HG03575 (cell line): ENCODE results near the gene DUS1L.
A peak's percentile ranks its signal among the peaks of the same experiment; 100 is the strongest.

ENCODE experiments used
- ATAC-seq: cut with Tn5 transposase; IDR thresholded peaks from one replicate; pipeline ENCODE4 v1.9.1; 2021; ENCODE audit not compliant: unreplicated experiment, insufficient number of reproducible peaks, low FRiP score; ENCODE audit errors: extremely low read depth

Gene DUS1L

DNA sequence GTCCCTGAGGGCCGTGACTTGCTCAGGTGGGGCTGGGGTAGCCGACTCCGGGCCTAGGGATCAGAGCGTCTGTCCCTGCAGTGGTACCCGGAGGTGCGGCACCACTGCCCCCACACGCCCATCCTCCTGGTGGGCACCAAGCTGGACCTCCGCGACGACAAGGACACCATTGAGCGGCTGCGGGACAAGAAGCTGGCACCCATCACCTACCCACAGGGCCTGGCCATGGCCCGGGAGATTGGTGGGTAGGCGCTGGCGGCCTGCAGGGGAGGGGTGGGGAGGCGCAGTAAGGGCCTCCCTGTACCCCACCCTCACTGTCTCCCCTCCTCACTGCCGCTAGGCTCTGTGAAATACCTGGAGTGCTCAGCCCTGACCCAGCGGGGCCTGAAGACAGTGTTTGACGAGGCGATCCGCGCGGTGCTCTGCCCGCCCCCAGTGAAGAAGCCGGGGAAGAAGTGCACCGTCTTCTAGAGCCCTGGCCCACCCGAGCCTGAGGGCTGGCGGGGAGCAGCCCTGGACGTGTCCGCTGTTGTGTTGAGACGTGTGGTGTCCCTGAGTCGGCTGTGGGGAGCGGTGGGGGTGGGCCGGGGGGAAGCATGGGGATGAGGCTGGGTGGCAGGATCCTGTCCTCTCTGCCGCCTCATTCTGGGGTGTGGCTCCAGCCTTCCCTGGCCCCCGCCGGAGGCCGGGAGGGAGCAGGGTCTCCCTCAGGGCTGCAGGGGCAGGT is 32.1 kb downstream of the DUS1L start:
- ATAC-seq, result no peak

DNA sequence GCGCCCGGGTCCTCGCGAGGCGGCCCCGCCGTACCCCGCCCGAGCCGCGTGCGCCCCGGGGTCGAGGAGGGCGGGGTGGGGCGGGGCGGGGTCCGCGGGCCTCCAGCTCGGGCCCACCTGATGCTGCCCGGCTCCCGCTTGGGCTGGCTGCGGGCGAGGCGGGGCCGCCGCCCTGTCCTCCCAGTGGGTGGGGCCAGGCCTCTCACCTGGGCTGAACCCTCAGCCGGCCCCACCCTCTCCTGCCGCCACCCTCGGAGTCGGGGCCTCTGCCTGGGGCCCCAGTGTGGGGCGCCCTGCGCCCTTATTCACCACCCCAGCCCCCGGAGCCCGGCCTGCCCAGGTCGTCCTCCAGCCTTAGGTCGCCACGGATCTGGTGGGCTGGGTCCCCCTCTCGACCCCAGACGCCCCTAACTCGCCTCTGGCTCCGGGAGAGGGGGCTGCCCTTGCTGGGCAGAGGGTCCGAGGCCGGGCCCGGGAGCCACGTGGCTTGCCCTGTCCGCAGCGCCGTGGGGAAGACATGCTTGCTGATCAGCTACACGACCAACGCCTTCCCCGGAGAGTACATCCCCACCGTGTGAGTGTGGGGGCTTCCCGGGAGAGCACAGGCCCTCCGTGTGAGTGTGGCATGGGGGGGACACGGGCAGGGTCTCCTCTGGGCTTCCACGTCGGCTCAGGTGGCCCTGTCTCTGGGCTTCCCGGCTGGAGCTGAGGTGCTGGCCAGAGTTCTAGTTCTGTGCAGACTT is 33.5 kb downstream of the DUS1L start:
- ATAC-seq, result no peak

DNA sequence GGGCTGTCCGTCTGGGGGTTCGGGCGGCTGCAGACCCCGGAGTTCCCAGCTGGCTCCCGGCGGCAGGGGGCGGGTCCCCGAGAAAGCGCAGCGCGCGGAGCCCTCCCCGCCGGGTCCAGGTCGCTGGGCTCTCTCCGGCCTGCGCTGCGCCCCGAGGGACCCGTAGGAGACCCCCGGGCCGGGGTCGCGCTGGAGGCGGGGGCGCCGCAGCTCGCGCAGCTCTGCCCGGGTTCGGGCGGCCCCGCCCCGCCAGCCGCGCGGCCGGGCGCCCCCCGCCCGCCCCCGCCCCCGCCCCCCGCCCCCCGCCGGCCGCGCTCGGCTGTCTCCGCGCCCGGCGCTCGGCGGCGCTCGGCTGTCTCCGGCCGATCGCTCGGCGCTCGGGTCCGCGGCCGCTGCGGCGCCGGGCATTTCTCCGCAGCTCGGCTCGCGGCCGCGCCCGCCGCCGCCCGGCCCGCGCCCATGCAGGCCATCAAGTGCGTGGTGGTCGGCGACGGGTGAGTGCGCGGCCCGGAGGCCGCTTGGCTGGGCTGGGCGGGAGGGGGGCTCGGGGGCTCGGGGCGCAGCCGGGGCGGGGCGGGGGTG is 34.2 kb downstream of the DUS1L start, which contains the start of gene RAC3:
Gene RAC3 (plus strand): TSS at position 376 of the 582 bp plus-strand sequence. CDS start 84 bp downstream, at position 460.
- no peak for ATAC-seq

DNA sequence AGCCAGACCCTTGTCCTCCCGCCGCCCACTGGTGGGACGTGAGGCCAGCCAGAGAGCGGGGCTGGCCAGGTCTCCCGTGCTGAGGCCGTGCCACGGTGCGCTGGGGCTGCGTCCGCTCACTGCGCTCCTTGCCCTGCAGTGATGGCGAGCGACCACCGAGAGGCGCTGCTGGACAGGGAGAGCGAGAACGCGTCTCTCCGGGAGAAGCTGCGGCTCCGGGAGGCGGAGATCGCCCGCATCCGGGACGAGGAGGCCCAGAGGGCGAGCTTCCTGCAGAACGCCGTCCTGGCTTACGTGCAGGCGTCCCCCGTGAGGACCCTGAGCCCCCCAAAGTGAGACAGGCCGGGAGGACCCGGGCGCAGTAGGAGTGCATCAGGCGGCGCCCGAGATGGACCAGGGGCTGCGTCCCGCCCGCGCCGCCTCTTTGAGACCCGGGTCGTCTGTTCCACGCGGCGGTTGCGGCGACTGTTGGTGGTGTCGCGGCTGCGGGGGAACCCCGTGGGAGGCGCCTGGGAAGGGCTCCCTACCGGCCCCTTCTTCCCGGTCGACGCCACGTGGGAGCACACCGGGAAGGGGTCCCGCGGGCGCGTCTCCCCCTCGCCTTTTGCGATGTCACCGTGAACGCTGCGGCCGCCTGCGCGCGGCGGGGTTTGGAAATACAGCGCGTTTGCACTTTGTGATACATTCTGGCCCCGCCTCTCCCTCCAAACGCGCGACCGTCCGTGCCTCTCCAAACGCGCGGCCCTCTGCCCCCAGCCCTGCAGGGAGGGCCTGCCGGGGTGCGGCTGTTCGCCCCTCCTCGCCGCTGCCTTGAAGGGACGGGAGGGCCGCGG is 34.9 kb downstream of the DUS1L start:
- no peak for ATAC-seq

DNA sequence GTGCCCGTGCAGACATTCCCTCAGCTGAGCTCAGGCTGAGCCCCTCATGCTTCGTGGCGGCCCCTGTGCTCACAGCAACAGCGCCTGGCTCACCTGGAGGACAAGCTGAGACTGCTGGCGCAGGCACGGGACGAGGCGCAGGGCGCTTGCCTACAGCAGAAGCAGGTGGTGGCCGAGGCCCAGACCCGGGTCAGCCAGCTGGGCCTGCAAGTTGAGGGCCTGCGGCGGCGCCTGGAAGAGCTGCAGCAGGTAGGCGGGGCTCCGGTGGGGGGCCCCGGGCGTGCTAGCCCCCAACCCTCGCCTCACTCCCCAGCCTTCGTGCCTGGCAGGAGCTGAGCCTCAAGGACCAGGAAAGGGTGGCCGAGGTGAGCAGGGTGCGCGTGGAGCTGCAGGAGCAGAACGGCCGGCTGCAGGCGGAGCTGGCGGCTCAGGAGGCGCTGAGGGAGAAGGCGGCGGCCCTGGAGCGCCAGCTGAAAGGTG is 35.6 kb downstream of the DUS1L start:
- no peak for ATAC-seq

DNA sequence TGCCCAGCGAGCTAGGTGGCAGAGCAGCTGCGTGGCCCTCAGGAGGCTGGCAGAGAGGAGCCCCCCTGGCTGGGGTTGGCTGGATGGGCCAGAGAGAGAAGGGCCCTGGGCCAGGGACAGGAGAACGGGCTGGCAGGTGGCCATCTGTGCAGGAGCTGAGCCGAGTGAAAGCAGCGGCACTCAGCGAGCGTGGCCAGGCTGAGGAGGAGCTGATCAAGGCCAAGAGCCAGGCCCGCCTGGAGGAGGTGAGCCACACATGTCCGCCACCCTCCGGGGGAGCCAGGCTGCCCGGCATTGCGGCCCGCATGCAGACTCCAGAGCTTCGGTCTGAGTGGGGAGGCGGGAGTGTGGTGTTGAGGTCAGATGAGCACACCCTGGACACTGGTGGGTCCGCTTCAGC is 36.2 kb downstream of the DUS1L start:
- no peak for ATAC-seq

DNA sequence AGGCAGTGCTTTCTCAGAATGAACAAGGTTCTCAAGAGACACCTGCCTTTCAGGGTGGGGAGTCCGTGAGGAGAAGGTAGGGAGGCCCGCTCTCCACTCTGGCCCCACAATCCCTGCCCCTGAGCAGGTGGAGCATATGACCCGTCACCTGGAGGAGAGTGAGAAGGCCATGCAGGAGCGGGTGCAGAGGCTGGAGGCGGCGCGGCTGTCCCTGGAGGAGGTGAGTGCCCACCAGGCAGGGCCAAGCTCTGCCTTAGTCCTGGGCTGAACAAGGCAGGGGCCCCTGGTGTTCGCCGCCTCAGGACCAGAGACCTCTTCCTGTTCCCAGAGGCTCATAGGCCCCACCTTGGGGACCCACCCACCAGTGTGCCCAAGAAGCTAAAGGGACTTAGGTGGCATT is 36.6 kb downstream of the DUS1L start:
- no peak for ATAC-seq

DNA sequence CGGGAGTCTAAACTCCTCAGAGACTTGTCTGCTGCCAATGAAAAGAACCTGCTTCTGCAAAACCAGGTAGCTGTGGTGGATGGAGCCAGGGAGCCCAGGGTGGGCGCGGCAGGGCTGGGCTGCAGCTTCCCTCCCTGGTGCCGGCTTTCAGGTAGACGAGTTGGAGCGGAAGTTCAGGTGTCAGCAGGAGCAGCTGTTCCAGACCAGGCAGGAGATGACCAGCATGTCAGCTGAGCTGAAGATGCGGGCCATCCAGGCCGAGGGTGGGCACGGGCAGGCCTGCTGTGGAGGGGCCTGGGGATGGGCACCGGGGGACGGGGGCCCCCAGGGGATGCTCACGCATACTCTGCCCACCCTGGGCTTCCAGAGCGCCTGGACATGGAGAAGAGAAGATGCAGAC is 37.4 kb downstream of the DUS1L start:
- ATAC-seq, result no peak

DNA sequence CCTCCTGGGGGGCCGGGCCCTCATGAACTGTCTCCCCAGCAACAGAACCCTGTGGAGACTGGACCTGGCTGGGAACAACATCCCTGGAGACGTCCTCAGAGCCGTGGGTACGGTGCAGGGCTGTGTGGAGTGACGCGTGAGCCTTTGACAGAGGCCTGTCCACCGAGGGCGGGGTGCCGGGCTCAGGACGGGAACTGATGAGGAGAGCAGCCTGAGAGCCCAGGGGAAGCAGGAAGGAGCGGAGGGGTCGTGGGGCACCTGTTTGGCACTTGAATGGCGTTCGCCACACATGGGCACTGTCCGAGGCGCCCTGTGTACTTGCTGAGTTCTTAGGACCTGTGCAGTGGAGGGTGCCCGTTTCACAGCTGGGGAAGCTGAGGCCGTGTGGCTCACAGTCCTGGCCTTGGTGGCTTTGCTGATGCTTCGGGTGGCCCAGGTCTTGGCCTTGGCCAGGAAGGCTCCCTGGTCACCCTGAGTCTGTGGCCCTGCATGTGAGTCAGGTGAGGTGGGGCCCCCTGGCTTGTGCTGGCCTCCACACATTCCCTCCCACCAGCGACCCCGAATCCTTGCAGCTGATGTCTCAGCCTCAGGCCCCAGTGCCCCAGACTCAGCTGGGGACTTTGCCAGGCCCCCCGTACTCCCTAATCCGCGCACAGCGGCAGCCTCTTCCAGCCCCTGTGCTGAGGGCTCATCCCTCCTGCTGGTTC is 40.0 kb downstream of the DUS1L start:
- no peak for ATAC-seq

DNA sequence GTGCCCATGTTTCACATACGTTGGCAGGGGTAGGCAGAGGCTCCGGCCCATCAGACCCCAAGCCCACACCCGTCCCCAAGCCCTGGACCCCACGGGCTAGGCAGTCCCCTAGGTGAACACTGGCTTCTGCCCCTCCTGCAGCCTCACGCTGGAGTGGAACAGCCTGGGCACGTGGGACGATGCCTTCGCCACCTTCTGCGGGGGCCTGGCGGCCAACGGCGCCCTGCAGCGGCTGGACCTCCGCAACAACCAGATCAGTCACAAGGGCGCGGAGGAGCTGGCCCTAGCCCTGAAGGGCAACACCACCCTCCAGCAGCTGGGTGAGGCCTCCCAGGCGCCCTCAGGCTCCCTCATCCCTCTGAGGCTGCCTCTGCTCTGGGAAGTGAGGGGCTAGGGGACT is 40.7 kb downstream of the DUS1L start:
- ATAC-seq, result no peak

DNA sequence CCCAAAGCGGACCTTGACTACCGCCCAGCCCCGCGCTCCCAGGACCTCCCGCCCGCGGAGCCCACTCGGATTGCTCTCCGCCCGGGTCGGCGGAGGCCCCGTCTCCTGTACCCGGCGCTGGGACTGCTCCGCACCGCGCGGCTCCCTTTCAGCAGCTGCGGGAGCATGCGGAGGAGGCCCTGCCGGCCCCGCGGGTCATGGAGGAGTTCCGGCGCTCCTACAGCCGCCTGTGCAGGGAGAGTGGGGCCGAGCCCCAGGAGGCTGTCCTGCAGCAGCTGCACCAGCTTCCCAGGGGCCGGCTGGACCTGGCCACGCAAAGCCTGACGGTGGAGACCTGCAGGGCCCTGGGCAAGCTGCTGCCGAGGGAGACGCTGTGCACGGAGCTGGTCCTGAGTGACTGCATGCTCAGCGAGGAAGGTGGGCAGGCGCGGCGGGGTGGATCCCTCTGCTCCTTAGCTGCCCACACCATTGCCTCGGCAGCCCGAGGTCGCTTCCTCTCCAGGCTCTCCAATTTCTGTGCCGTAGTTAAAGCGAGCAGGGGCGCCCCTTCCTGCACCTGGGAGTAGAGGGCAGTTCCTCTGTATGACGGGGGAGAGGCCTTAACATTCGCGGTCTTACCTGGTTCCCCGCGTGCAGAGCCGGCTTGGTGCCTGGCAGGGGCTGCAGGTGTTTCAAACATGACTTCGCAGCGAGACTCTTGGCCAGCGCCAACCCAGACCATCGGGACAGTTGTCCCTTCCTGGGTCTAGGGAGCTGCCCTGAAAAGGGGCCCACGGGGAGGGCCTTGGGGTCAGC is 42.0 kb downstream of the DUS1L start:
- ATAC-seq, result no peak

DNA sequence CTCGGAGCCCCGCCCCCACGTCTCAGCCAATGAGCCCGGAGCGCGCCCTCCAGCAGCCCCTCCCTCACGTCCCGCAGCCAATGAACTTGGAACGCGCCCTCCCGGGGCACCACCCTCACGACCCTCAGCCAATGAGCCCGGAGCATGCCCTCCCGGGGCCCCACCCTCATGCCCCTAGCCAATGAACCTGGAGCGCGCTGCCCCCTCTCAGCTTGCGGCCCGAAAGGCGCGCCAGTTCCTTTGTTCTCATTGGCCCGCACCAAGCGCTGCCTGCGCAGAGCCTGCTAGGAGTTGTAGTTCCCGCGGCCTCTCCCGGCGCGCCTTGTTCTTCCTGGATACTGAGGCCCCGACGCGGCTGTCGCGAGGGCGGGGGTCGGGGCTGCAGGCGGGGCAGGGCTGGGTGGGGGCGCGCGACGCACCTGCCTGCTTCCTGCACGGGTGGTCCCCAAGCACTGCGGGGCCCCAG is 42.6 kb downstream of the DUS1L start, which contains the start of gene LRRC45:
Gene LRRC45 (plus strand): TSS at position 325 of the 466 bp plus-strand sequence. CDS start 339 bp downstream, outside the sequence.
- peak; percentile 74 for ATAC-seq

DNA sequence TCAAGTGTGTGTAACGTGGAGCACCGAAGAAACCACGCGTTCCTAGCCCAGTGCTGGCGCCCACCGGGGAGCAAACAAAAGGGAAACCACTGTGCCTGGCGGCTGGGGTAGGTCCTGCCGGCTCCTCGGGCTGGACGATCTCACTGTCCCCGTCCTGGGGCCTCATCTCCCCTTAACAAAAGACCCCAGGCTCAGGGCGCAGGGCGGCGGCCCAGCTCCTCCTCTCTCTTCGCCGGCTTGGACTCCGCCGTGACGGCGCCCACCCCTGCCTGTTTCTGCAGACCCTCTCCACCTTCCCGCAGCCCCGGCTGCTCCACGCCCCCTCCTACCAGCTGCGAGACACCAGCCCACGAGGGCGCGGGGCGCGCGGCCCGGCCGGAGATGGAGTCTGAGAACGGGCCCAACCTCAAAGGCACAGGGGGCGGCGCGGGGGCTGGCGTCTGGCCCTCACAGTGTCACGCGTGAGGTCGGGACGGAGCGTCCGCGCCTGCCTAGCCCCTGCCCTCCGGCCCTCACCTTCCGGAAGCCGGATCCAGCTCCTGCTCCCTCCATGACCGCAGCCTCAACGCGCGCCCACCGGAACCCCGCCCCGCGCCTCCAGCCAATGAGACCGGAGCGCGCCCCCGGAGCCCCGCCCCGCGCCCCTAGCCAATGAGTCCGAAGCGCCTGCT is 43.2 kb downstream of the DUS1L start, which contains the start of gene CENPX:
Gene CENPX (minus strand): TSS at position 569 of the 671 bp plus-strand sequence. CDS start 17 bp downstream, at position 552.
- peak; percentile 15 for ATAC-seq

DNA sequence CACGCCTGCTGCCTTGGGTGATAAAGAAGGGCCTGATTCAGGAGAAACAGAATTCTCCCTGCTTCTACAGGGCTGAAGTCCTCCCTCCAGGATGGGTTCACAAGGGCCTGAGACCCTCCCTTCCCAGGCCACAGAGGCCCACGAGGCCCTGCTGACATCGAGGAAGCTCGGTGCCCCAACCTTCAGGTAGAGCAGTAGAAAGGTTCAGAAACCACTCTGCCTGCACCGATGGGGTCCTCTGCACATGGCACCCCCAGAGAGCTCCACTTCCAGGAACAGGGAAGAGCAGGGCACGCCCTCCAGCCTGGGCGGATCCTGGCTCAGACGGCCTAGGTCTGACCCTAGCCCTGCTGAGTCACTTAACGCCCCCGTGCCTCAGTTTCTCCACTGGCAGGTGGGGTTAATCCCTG is 43.7 kb downstream of the DUS1L start:
- no peak for ATAC-seq

DNA sequence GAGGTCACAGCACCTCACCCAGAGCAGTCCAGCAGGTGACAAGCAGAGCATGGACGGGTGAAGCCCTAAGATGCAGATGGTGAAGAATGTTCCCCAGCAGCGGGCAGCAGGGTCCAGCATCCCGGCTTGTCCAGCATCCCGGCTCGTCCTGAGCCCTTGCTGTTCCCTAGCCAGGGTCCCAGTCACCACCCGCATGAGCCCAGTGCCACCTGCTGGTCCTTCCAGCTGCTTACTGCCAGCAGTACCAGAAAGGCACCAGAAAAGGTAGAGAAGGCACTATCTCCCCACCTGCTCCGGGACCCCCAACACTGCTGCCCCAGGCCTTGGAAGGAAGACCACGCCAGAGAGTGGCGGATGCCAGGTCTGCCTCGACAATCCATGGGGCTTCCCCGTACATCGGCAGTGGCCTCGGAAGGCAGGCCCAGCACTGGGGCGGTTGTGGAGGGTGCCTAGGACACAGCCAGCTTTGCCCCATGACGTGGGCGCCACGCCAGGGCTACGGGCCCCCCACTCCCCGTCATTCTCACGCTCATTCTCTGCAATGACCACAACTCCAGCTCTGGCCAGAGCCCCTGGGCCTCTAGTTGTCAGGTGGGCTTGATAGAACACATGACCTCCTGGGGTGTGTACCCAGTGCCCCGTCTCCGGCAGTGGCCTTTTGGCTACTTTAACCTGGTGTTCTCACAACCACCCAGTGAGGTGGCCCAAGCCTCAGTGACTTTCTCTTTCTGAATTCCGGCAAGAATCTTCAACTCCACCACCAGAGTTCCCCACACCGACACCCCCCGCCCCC is 44.3 kb downstream of the DUS1L start:
- no peak for ATAC-seq

DNA sequence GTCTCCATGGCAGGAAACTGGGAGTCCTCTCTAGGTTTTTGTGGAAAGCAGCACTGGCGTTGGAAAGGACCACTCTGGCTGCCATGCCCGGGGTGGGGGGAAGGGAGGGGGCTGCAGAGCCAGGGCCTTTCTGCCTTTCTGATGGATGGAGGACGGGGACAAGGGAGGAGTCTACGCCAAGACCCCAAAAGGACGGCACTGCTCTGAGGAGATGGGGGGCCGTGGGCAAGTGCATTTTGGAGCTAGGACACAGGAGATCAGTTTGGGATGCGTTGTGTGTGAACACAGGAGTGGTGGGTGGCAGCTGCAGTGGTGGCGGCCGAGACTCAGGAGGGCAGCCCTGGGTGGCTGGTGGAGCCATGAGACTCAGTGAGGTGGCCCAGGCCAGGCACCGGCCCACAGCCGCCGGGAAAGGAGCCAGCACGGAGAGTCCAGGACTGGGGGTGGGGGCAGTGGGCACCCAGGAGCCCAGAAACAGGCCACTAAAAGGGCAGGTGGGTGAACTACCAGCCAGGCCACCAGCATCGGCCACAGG is 45.0 kb downstream of the DUS1L start:
- ATAC-seq, result no peak
